ENCODE measurements around the gene RPL7A.
A peak's percentile ranks its signal among the peaks of the same experiment; 100 is the strongest.

The RPL7A gene

GRCh38 chr9:133371261-133371711, 23.3 kb downstream of the RPL7A start:
- H3K36me3 ChIP-seq (ENCODE audit: control insufficient read depth, low read length) = peaks cover 78% of the 10 kb centered on the region

GRCh38 chr9:133372144-133372543, 24.1 kb downstream of the RPL7A start:
- Histone ChIP-seq H3F3A (ENCODE audit: control insufficient read depth, insufficient read depth) (peaks cover 5% of the 10 kb centered on the region; the same call in 1 of the 2 replicates), H3K9me3 (ENCODE audit: control insufficient read depth, insufficient read depth, low read length) (no peaks in the 10 kb centered on the region), H4K20me1 (ENCODE audit: control insufficient read depth, insufficient read depth, low read depth, low read length) (peaks cover 38% of the 10 kb centered on the region), H3K4me2 (ENCODE audit: low read length) (peak overlapping the region; percentile 76), H3K27ac (ENCODE audit: low read depth, low read length) (peak overlapping the region; percentile 71), H3K4me1 (ENCODE audit: control insufficient read depth, low read length) (peaks cover 54% of the 10 kb centered on the region), H3K4me3 (ENCODE audit: low read length) (peak overlapping the region; percentile 62), H3K9me2 (replicated peaks; ENCODE audit: control insufficient read depth, low read length) (no peaks in the 10 kb centered on the region), H3K79me2 (ENCODE audit: control insufficient read depth, low read length) (peaks cover 87% of the 10 kb centered on the region), H3K36me3 (ENCODE audit: control insufficient read depth, low read length) (peaks cover 70% of the 10 kb centered on the region), H3K27me3 (ENCODE audit: control insufficient read depth, low read length) (no peaks in the 10 kb centered on the region)
- no peak for TF ChIP-seq CTCF (IDR thresholded peaks at IDR 0.05; ENCODE audit: low read depth, low read length, poor library complexity, severe bottlenecking)
- no peak for TF ChIP-seq EZH2phosphoT487 (IDR thresholded peaks at IDR 0.05; ENCODE audit: borderline replicate concordance, low read length)

More at GRCh38 chr9:133371261-133371711, 23.3 kb downstream of the RPL7A start:
- Histone ChIP-seq H4K20me1 (ENCODE audit: control insufficient read depth, insufficient read depth, low read depth, low read length) (peaks cover 38% of the 10 kb centered on the region), H3K9me2 (replicated peaks; ENCODE audit: control insufficient read depth, low read length) (no peaks in the 10 kb centered on the region), H3K27ac (ENCODE audit: low read depth, low read length) (peak overlapping the region; percentile 71), H3K79me2 (ENCODE audit: control insufficient read depth, low read length) (peaks cover 96% of the 10 kb centered on the region), H3K27me3 (ENCODE audit: control insufficient read depth, low read length) (no peaks in the 10 kb centered on the region), H3K9me3 (ENCODE audit: control insufficient read depth, insufficient read depth, low read length) (no peaks in the 10 kb centered on the region), H3K4me1 (ENCODE audit: control insufficient read depth, low read length) (peaks cover 49% of the 10 kb centered on the region), H3F3A (ENCODE audit: control insufficient read depth, insufficient read depth) (peaks cover 5% of the 10 kb centered on the region; the same call in 1 of the 2 replicates), H3K4me3 (ENCODE audit: low read length) (peak overlapping the region; percentile 62), H3K4me2 (ENCODE audit: low read length) (peak overlapping the region; percentile 76)
- TF ChIP-seq CTCF (IDR thresholded peaks at IDR 0.05; ENCODE audit: low read depth, low read length, poor library complexity, severe bottlenecking) (peak; percentile 39), EZH2phosphoT487 (IDR thresholded peaks at IDR 0.05; ENCODE audit: borderline replicate concordance, low read length) (no peak)

- H3K9me3 ChIP-seq (ENCODE audit: control insufficient read depth, insufficient read depth, low read length) = no peaks in the 10 kb centered on the region
- H3K4me3 ChIP-seq (ENCODE audit: low read length) = peak overlapping the region; percentile 90
- H3K4me1 ChIP-seq (ENCODE audit: control insufficient read depth, low read length) = peaks cover 61% of the 10 kb centered on the region
- peaks cover 62% of the 10 kb centered on the region for H3K79me2 ChIP-seq (ENCODE audit: control insufficient read depth, low read length)
- H3F3A ChIP-seq (ENCODE audit: control insufficient read depth, insufficient read depth) = peaks cover 5% of the 10 kb centered on the region; the same call in 1 of the 2 replicates
- H3K36me3 ChIP-seq (ENCODE audit: control insufficient read depth, low read length) = peaks cover 45% of the 10 kb centered on the region
- H4K20me1 ChIP-seq (ENCODE audit: control insufficient read depth, insufficient read depth, low read depth, low read length) = peaks cover 27% of the 10 kb centered on the region
- H3K9me2 ChIP-seq (replicated peaks; ENCODE audit: control insufficient read depth, low read length) = no peaks in the 10 kb centered on the region
- H3K4me2 ChIP-seq (ENCODE audit: low read length) = peak overlapping the region; percentile 90
- peaks cover 5% of the 10 kb centered on the region; the same call in 1 of the 2 replicates for H3K27me3 ChIP-seq (ENCODE audit: control insufficient read depth, low read length)
- H3K27ac ChIP-seq (ENCODE audit: low read depth, low read length) = peak overlapping the region; percentile 57
- TF ChIP-seq CTCF (IDR thresholded peaks at IDR 0.05; ENCODE audit: low read depth, low read length, poor library complexity, severe bottlenecking) = no peak
- TF ChIP-seq EZH2phosphoT487 (IDR thresholded peaks at IDR 0.05; ENCODE audit: borderline replicate concordance, low read length) = no peak
Measured at GRCh38 chr9:133374612-133375115, 26.6 kb downstream of the RPL7A start.

Data from DOHH2 (cell line).